HG02759 (cell line): ENCODE results near the gene PRKCA.

Experiments used
- ATAC-seq: cut with Tn5 transposase; IDR thresholded peaks from one replicate; pipeline ENCODE4 v1.9.1; 2021; ENCODE audit warnings: mild to moderate bottlenecking, moderate library complexity; ENCODE audit not compliant: unreplicated experiment

PRKCA gene

DNA sequence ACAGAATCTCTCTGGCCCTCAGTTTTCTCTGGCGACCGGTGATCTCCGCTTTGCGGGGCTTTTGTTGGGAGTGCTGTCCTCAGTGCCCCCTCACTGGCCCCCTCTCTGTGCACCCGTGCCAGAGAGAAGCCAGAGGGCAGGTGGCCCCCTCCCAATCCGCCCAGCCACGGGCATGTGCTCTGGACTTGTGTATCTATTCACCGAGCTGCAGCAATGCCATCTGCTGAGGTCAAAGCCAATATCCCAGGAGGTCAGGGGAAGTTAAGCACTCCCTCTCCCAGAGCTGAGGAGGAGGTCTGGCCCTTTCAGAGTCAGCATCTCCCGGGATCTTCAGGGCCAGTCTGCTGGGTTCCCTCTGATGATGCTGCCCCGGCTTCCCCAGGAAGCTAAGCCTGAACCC is 537.6 kb downstream of the PRKCA start:
- ATAC-seq: no peak

DNA sequence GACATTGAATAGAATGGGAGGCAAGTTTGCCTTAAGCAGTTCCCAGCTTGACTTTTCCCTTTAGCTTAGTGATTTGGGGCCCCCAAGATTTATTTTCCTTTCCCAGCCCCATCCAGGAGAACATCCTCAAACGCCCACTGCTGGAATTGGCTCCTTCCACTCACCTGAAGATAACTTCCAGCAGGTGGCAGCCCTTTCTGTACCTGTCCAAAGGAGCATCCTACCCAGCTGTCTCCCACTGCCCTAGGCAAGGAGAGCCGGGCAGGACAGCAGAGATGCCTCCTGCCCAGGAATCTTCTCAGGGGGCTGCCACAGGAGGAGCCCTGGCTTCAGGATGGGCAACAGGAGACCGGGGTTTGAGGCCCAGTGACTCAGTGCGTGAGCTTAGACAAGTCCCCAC is 538.9 kb downstream of the PRKCA start:
- ATAC-seq: no peak

DNA sequence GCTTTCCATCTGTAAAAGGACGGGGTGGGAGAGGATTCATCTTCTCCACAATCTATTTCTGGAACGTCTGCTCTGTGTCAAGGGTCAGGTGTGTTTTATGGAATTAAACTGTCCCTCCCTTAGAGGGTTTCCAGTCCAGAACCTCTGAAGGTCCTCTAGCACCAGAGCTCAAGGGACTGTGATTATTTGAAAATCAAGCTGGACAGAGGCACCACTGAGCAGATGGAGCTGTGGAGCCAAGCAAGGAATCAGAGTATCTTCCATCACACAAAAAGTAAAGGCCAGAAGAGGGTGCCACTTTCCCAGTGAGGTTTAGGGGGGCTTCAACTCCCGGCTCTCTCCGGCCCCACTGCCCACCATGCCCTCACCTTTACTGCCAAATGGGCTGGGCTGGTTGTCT is 539.3 kb downstream of the PRKCA start:
- no peak for ATAC-seq

DNA sequence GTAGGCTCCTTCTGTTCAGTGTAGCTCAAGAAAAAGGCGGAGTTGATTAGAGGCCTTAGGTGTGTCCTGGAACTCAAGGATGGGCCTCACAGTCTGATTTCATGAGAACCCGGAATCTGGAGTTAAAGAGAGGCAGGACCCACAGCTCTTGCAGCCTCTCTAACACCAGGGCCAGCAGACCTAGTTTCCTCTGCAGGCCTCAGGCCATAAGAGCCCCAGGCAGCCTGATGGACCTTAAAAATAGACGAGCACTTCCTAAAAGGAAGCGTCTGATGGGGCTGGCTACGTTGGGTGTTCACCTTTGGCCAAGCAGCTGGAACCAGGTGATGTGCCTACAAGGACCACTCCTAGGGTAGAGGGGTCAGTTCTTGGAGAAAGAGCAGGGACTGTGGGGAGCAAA is 540.1 kb downstream of the PRKCA start:
- no peak for ATAC-seq

DNA sequence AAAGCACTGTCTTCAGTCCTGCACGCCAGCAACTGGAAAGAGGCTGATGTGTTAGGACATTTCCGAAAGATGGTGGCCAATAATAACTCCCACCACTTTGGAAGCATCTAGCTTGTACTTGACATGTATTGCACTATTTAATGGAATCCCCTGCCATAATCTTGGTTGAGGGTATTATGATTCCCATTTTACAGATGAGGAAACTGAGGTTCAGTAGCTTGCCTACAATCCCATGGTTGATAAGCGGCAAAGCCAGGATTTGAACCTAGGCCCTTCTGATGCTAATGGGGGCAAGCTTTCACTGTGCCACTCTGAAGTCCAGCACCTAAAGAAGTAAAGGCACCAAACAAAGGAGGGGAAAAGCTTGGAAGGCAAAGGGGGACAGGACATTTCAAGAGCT is 540.5 kb downstream of the PRKCA start:
- no peak for ATAC-seq

DNA sequence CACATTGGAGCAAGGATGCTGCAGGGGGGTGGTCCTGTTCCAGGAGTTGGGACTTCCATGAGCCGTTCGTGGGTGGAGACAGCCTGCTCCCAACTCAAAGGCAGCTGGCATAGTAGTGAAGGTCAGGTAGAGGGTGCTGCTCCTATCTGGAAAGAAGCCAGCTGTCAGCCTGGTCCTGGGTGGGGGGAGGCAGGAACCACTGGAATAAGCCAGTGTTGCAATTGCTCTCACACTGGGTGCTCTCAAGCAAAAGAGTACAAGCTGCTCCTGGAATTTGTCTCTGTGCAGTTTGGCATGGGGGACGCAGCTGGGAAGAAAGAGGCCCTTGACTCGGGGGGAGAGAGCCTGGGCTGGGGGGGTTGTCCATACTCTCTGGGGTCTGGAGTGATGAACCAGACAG is 541.2 kb downstream of the PRKCA start:
- no peak for ATAC-seq

DNA sequence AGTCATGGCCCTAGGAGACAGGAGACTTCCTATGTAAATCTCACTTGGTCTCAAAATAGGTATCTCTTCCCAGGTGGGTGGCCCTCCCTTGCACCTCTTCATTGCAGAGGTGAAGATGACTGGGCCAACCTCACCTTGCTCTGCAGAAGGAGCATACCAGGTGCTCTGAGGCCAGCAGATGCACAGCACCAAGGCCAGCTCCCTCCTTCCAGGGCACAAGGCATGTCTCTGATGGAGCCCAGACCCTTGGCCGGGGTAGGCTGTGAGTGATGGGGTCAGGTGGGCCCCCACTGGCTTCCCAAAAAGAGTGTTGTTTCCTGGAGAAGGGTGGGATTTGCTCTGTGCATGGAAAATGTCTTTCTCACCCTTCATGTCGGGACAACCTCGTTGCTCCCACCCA is 545.3 kb downstream of the PRKCA start:
- ATAC-seq: no peak

DNA sequence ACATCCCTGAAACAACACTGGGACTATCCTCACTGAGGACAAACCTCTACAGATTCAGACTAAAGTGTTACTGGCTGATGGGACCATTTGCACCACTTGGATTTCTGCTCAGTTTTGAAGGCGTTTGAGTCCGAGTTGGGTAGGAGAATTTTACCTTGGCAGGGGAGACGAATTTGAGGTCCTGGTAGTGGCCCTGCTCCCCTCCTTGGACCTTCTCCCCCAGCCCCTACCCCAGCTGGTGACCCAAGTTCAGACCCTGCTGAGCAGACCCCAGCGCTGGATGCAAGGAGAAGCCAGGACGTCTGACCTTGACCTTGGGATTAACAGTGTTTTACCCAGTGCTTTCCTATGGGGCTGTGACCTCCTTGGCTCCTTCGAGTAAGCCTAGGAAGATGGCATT is 546.1 kb downstream of the PRKCA start:
- no peak for ATAC-seq

DNA sequence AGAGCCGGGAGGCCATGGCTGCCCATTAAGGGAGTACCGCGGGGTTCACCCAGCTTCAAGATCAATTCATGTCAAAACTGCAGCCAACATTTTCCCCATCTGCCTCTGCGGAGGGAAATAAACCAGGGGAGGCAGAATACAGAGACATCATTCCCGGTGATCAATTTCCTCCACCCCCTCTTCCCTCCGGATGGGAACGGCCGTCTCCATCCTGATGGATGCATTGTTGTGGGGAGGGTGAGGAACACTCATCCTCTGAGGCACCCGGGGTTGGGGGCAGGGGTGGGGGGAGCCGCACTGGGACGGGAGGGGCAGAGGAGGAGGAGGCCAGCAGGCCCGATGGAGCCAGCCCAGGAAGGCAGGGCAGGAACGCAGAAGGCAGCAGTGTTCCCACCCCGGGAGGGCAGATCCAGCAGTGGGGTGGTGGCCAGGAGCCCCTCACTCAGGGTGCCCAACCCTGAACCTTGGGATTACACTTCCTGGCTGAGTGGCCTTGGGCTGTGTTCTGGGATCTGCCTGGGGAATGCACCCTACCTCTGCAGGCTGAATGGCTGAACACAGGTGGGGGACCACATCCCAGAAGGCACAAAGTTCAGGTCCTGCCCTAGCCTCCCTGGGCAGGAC is 546.7 kb downstream of the PRKCA start:
- no peak for ATAC-seq

DNA sequence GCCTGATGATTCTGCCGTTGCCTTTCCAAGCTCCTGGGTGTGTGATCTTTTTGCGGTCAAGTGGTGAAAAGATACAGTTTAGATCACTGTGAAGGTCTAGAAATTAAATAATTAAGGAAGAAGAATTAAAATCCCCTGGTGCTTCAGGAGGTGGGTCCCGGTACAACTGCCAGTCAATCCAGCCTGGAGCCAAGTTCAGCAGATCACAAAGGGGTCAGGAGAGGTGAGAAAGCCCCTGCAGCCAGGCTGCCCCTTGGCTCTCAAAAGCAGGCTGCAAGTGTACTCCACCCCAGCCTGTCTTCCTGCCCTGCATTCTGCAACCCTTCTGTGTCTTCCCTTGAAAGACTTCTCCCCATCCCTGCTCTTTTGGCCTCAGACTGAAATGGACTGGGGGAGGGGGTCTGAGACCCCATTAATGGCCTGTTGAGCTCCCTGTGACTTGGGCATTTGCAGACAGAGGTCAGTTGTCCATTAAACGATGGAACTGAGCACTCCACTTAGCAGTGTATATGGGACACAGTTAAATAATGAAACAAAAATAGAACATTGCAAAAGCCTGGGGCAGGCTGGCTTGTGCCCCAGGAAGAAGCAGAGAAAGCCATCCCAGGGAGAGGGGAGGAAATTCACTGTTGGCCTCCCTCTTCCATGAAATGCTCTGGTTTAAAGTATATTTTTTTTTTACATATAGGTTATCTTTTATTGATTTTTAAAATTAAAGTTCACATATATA is 547.6 kb downstream of the PRKCA start:
- no peak for ATAC-seq

DNA sequence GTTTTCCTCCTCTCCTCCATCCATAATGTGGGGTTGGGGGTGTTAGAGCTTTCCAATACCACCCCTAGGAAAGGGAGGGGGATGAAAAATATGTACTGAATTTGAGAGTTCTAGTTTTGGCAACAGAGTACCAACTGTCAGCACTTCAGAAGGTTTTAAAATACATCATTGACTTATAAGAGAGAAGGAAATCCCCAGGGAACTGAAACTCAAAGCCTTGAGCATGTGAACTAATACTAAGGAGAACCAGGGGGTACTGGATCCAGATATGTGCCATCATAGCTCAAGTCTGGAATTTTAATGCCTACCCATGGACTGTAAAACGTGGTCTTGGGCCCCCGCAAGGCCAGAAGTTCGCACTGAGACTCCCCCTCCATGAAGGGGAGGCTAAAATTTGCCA is 548.3 kb downstream of the PRKCA start:
- ATAC-seq: no peak

DNA sequence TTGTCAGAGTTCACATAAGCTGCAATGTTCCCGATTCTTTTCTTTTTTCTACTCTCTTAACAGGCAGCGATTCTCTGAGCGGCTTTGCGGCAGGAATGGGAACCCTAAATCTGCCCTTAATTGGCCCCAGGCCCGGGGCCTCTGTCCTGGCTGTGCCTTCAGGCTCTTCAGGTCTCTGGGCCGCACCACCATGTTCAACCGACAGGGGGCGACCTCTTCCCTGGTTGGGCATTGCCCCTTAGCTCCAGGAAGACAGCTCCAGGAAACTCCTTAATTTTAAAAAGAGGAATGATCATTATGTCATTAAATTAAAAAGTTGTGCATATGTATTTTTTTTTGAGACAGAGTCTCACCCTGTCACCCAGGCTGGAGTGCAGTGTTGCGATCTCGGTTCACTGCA is 552.8 kb downstream of the PRKCA start:
- no peak for ATAC-seq

DNA sequence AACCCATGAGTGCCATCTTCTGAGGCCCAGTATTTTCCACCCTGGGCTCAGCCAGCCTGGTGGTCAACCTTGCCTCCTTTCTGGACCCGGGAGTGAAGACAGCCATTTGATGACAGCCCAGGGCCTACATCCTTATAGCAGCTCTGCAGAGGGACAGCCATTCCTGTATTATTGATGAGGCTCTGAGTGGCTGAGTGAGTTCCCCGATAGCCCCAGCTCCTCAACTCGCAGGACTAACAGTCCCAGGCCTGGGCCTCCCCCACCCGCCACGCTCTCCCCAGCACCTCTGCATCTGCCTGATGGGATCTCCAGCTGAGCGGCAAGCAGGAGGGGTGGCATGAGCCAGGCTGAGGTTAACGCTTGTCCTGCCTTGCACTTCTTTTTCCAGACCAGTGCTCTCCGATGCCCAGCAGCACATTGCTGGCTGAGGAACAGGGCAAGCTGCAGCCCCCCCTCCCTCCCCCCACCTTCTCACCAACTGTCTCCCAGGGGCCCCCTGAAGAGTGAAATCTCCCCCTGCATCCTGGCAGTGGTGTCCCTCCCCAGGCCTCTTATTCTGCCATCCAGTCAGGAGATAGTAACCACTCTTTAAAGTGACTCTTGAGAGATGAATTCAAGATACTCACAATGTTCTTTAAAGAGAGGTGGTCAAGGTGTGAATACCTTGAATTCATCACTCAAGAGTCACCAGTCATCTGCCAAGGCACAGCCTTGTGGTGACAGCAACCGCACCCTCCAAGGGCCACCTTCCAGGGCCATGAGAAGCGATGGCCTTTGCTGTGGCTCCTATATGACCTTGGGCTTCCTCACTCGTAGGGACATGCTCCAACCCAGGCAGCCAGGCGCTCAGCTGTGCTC is 556.0 kb downstream of the PRKCA start:
- no peak for ATAC-seq

DNA sequence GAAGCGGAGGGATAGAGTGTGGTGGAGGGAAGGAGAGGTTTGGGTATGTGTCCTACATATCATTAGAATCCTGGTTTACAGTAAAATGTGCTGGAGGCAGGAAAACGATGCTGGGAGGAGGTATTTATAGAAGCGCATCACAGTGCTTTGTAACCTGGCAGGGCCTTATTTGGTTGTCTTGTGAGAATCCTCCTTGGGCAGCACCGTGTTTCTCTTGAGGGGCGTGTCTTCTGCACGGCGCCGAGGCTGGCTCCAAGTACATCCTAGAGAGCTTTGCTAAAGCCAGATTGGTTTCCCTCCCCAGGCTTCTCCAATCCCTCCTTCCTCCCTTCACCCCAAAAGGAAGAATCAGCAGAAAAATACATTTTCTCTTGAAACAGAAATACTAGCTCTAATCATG is 556.9 kb downstream of the PRKCA start:
- ATAC-seq: no peak

DNA sequence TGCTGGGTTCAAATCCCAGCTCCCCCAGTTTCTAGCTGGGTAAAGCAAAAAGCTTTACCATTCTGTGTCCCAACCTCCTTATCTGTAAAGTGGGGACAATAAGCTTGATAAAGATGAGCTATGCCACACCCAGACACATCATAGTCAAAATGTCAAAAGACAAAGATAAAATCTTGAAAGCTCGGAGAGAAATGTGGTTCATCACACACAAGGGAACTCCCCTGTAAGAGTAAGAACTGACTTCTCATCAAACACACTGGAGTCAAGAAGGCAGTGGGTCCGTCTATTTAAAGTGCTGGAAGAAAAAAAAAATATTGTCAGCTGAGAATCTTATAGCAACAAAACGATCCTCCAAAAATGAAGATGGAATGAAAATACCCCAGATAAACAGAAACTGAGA is 557.8 kb downstream of the PRKCA start:
- no peak for ATAC-seq
